ENCODE measurements around the gene CDCA8.
"Not testable (repeated sequence)": the region's sequence is repeated elsewhere in the genome, so short reads cannot be mapped to it uniquely, and the experiment has no call there.

CDCA8 gene

GRCh38 chr1:37718181-37718900, 26.0 kb downstream of the CDCA8 start:
- DNase-seq = no peak

GRCh38 chr1:37718901-37719571, 26.7 kb downstream of the CDCA8 start:
- DNase-seq = no peak

DNA sequence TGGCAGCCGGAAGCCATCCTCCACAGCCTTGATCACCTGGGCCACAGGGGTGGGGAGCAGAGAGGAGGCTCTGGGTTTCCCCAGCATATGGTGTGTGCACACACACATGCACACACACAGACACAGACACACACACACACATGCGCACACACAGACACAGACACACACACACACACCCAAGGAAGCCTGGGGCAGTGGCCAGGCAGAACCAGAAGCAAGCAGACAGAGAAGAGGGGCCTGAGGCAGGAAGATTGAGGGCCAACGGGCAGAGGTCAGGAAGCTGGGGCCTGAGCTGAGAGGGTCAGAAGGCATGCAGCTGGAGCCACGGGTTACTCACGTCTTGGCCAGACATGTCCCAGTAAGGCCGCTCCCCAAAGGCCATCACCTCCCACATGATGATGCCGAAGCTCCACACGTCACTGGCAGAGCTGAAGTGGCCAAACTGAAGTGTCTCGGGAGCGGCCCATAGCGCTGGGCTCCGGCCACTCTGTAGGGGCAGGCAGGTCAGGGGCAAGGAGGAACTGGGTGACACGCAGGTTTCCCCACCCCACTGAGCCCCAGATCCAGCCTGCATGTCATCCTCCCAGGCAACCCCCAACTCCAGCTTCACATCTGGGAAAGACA, 27.4 kb downstream of the CDCA8 start:
- no peak for DNase-seq

- no peak for DNase-seq
Observed at GRCh38 chr1:37720231-37721130, 28.2 kb downstream of the CDCA8 start.

GRCh38 chr1:37721565-37721964, 29.2 kb downstream of the CDCA8 start:
- DNase-seq = no peak

DNA sequence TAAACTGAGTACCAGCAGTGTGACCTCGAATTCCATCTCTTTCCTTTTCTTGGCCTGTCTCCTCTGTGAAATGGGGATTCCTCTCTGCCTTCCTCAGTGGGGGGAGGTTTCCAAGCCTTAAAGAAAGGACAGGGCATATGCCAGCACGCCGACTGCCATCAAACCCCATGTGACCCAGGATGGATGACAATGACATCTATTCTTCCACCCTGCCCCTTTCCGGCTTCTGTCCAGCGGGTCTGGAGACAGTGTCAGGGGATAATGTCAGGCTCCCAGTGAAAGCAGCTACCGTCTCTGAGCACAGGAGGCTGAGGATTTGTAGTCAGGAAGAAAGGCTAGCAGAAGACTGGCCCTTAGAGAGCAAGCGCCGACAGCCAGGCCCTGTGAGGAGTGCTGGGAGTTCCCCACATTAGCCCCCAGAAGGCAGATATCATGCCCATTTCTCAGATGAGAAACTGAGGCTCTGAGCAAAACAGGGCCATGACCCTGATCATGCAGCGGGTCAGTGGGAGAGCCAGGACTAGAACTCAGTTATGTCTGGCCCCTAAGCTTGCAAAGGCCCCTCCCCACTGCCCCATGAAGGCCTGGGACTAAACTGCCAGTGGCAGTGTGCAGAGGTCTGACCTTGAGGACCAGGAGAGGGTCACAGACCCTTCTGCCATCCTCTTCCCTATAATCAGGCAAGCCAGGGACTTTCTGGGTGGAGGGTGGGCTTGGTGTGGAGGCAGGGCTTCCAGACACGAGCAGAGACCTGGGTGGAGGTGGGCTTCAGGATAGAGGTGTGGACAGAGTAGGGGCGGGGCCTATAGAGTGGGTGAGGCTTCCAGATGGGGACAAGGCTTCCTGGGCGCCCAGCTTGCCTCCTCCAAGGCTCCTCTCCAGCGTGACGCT, 30.1 kb downstream of the CDCA8 start:
- no peak for DNase-seq

DNA sequence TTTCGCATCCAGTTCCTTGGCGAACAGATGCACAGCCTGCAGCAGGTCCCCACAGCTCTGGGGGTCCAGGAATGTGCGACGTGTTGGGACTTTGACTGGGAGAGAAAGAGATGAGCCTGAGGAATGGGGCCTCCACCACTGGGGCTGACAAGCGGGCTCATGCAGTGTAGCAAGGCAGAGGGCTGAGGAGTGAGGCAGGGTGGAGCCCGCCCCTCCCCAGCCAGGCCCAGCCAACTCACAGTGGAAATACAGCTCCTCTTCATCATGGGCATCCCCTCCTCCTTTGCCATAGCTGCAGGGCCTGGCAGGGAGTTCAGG, 30.7 kb downstream of the CDCA8 start:
- no peak for DNase-seq

- DNase-seq = no peak
Observed at GRCh38 chr1:37723390-37724078, 31.2 kb downstream of the CDCA8 start.

GRCh38 chr1:37724575-37724974, 32.3 kb downstream of the CDCA8 start:
- no peak for DNase-seq

GRCh38 chr1:37725851-37726613, 33.7 kb downstream of the CDCA8 start:
- DNase-seq = no peak

DNA sequence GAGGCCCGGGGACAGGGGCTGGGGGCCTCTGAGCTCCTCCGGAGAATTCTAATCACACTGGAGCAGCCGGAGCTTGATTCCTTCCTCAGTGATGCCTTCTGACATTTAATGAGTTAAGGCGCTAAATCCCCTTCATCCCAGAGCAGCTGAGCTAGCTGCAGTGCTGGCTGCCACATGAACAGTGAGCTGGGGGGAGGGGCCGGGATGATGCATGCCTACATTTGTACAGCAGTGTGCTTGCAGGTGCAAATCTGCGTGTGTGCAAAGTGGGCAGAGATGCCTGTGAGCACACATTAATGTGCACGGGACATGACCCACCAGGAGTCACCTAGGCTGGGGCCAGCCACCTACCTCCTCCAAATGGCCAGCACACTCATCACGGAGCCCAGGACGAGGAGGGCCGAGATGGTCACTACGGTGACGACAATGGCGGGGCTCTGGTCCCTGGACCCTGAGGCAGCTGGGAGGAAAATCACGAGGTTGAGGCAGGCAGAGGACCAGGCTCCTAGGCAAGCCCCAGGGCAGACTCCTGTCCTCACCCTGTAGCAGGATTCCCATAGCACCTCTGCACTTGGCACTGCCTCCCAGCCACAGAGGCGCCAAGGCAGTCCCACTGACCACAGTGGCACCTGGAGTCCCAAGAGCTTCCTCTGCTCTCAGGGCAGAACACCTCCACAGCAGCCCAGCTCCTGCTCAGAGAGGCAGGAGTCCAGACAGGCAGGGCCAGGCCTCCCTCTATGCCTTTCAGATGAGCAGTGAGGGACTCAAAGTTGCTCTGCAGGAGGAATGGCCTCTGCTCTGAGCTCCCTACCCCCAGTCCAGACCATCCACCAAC, 34.7 kb downstream of the CDCA8 start:
- no peak for DNase-seq

DNA sequence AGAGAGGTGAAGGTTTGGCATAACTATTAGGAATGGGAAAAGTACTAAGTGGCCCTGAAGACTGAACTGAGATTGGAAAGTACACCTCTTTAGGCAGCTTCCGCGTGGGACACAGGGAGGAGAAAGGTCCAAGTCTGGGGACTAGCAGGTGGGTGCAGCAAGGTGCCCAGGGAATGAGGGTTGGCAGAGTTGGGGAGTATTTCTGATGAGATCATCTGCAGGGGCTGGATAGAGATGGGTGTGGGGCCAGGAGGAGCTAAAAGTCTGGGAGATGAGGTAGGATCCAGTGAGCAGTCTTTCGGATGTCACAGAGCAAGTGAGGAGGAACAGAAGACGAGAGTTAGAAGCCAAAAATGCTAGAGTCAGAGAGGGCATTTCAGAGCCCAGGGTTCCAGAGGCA, 36.1 kb downstream of the CDCA8 start:
- DNase-seq = no peak

- no peak for DNase-seq
Observed at GRCh38 chr1:37730376-37730775, 38.1 kb downstream of the CDCA8 start.

DNA sequence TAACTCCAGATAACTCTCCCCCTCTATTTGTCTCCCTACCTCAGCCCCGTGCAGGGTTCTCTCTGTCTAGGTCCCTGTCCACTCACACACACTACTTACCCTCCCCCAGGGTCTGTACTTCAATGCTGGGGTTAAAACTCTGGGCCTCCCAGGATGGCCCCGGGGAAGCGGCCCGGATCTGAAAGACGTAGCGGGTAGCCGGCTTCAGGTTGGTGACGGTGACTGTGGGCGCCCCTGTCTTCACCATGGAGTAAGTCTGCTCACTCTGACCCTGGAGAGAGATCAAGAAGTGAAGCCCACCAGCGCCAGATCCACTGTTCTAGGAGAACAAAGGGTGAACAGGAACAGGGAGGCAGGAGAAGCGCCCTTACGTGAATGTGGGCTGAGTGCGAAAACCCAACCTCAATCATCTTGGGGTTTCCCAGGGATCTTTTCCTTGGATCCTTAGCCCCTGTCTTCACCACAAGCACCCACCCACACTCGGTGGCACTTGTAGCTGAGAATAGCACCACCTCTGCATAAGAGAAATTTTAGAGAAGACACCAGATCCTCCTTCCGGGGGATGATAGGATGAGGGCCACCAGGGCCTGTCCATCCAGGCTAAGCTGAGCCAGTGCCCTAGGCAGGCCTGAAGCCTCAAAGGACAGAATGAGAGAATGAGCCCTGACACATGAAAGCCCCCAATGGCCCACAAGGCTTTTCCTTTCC, 39.1 kb downstream of the CDCA8 start:
- no peak for DNase-seq

- DNase-seq = no peak
Observed at GRCh38 chr1:37732111-37732780, 39.9 kb downstream of the CDCA8 start.

- no peak for DNase-seq
Observed at GRCh38 chr1:37734629-37735591, 42.6 kb downstream of the CDCA8 start.

GRCh38 chr1:37737975-37738374, 45.7 kb downstream of the CDCA8 start:
- DNase-seq = not testable (repeated sequence)

All from CD4-positive, alpha-beta T cell treated with Interleukin-10 for 1 hour (primary cell).